Heart right ventricle (tissue), 16 donors: ENCODE results near the gene CCNO. TPM values are rescaled to one million over a fixed set of nuclear protein-coding genes. Genes with fewer than 3 reads are reported as not detected.

Source experiments
- ATAC-seq, 8 donors: fragments of 200-7000 bp; cut with Tn5 transposase; one replicate each; pipeline ENCODE4 v1.9.1; 2020; ENCODE audit warnings: mild to moderate bottlenecking in 8 of 8, moderate library complexity in 8 of 8, moderate number of reproducible peaks in 1 of 8
- DNase-seq, 2 donors: peaks; one replicate each; pipeline ENCODE4 v3.0.0-alpha.2; 2020
- H3K27ac ChIP-seq, 10 donors: fragments of 200-600 bp; sonication (generic) in 2 of 10; one replicate each; pipeline versions ENCODE4 v1.5.0 to v1.8.0; 2020 to 2022; ENCODE audit warnings: mild to moderate bottlenecking in 3 of 10
- H3K27me3 ChIP-seq, 7 donors: fragments of 200-600 bp; one replicate each; pipeline ENCODE4 v1.8.0; 2021 to 2022; ENCODE audit warnings: mild to moderate bottlenecking in 2 of 7
- H3K36me3 ChIP-seq, 9 donors: fragments of 200-600 bp; sonication (generic) in 1 of 9; one replicate each; pipeline versions ENCODE4 v1.5.0 to v1.8.0; 2020 to 2022; ENCODE audit warnings: mild to moderate bottlenecking in 2 of 9
- H3K4me1 ChIP-seq, 9 donors: fragments of 200-600 bp; sonication (generic) in 1 of 9; one replicate each; pipeline versions ENCODE4 v1.5.0 to v1.8.0; 2020 to 2022; ENCODE audit warnings: mild to moderate bottlenecking in 4 of 9
- H3K4me3 ChIP-seq, 10 donors: fragments of 200-600 bp; sonication (generic) in 2 of 10; one replicate each; pipeline versions ENCODE4 v1.5.0 to v1.8.0; 2020 to 2022; ENCODE audit warnings: mild to moderate bottlenecking in 7 of 10, moderate library complexity in 2 of 10
- H3K9me3 ChIP-seq, 11 donors: fragments of 200-600 bp in 10 of 11; sonication (generic) in 2 of 11; one replicate each; pipeline versions ENCODE4 v1.5.0 to v1.8.0; 2013 to 2022; ENCODE audit warnings: mild to moderate bottlenecking in 2 of 11, control low read depth in 1 of 11, moderate library complexity in 1 of 11
- WGBS, 2 donors: extraction: QIAGEN DNeasy Blood & Tissue Kit; methylation state at CpG; one replicate each; pipeline ENCODE4 v1.1.7; 2013; ENCODE audit warnings: inconsistent platforms in 1 of 2; 5-methylcytosine and 5-hydroxymethylcytosine counted together
- intact Hi-C, 10 donors: fragments of 100-400 bp; cut with DNase I; formaldehyde crosslinking; loops; one replicate each; pipeline versions ENCODE4 v1.11.1 to v1.14.2; 2022
- polyA plus RNA-seq, 2 donors: library from polyadenylated mRNA; stranded (reverse); fragments of 200-250 nt; gene quantifications; one replicate each; pipeline ENCODE4 v1.2.3, GENCODE V29; 2013
- total RNA-seq, 10 donors: library from RNA; stranded (reverse); fragmentation: NEBNext Ultra II Directional in 3 of 10; extraction: Animal tissue kit (Norgen Biotek cat#: 25700) in 3 of 10; gene quantifications; one replicate each; pipeline versions ENCODE4 v1.2.1 to v1.2.4, GENCODE V29; 2021 to 2023
- TF ChIP-seq, protein P1 (sequence below), 9 donors: fragments of 200-600 bp; sonication (generic) in 2 of 9; IDR thresholded peaks; one replicate each; pipeline versions ENCODE4 v1.5.0 to v1.8.0; 2021 to 2022; ENCODE audit warnings: antibody characterized with exemption in 9 of 9, mild to moderate bottlenecking in 5 of 9, moderate library complexity in 1 of 9
- donor health status: Arrhythmogenic right ventricular cardiomyopathy.
- donor health status: ischemic (EF 13 %, LVEDD 7.1; RV severe dilation, severe dysfunction).
- donor health status: healthy with polysubstance abuse.
- donor health status: DM: no; HTN: yes; CAD: no.
- donor health status: DM: no; HTN: no; CAD: no.
- donor health status: ischemic (EF 25% LVEDD 6.9; RV normal size, moderate dysfunction).
- donor health status: ischemic (EF 25% LVEDD 5.7; RV mildly dilated, moderate dysfunction).
- donor health status: healthy.
- donor health status: DM: yes; HTN: yes; CAD: no.
- donor health status: Ischemic cardiomyopathy.
- donor health status: ischemic (EF 35%, LVEDD 5.7; RV mildly dilated, moderate dysfunction).
- donor health status: nonischemic (EF 11% LVEDD 7.7; RV severe dilation, severe dysfunction).
- donor health status: DM: yes; HTN: yes; CAD: no.
- donor health status: PGD.
- donor health status: ischemic (EF 29% LVEDD 5.4; RV normal size, mild dysfunction).
- donor health status: nonischemic (EF 23%, LVEDD 6.1; RV moderate dilation, normal function).

Gene CCNO
- total and polyA plus RNA-seq, 12 donors = 0.07 to 0.41 (median 0.15) TPM; not detected in 9

DNA sequence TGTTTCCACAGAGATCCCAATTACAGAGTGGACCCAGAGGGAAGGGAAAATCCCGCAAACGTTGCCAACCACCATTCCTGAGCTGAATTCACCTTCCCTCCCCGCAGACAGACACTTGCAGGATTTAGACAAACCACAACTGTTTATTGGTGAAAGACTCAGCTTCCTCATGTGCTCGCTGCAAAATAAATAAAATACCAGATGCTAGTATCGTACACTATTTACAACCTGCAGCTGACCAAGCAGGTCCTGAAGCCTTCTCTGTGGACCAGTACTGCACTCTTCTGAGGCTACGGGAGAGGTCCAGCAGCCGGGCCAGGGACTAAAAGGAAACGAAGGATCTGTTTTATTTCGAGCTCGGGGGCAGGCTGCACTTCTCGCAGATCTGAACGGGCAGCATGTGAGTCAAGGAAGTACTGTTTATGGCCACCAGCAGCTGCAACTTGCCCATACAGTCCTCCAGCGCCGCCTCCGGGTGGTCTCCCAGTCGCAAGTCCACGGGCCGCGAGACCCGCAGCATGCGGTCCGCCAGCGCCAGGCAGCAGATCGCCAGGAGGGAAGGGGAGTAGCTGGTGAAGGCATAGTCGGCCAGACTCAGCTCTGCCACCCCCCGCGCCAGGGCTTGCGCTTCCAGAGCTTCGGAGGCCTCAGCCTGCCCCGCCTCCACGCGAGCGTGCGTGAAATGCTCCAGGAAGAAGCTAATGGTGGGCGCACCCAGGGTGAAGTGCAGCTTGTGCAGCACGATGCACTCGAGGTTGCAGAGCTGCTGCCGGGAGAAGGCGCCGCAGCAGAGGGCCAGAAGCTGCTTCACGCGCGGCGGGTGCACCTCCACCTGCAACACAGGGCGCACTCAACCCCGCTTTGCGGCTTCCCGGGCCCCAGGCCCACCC lies 2.1 kb downstream of the CCNO start:
- DNase-seq = no peak
- Histone ChIP-seq H3K27ac (no peak overlapping the region), H3K4me1 (peaks cover 6 to 59% (median 55%) of the 10 kb centered on the region in 9 donors), H3K4me3 (peak overlapping the region in 9 of 10 donors; percentile 4 to 71 (median 31)), H3K27me3 (peaks cover 40 to 100% (median 97%) of the 10 kb centered on the region in 7 donors), H3K9me3 (no peaks in the 10 kb centered on the region), H3K36me3 (no peaks in the 10 kb centered on the region)
- TF ChIP-seq, protein P1, sequence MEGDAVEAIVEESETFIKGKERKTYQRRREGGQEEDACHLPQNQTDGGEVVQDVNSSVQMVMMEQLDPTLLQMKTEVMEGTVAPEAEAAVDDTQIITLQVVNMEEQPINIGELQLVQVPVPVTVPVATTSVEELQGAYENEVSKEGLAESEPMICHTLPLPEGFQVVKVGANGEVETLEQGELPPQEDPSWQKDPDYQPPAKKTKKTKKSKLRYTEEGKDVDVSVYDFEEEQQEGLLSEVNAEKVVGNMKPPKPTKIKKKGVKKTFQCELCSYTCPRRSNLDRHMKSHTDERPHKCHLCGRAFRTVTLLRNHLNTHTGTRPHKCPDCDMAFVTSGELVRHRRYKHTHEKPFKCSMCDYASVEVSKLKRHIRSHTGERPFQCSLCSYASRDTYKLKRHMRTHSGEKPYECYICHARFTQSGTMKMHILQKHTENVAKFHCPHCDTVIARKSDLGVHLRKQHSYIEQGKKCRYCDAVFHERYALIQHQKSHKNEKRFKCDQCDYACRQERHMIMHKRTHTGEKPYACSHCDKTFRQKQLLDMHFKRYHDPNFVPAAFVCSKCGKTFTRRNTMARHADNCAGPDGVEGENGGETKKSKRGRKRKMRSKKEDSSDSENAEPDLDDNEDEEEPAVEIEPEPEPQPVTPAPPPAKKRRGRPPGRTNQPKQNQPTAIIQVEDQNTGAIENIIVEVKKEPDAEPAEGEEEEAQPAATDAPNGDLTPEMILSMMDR (IDR thresholded peaks at IDR 0.05) = peak in 1 of 9 donors; percentile 5
- ATAC-seq = peak in 1 of 8 donors; percentile 15
- intact Hi-C loops = loop anchor here in 4 of 10 donors (5.0 kb wide), 2 partner anchors 54 to 59 kb away; partner anchors contain the start of gene CDC20B (in 1 of the 4)
- 3% methylated on average over 48 of the region's 48 CpGs for WGBS, 2 donors

DNA sequence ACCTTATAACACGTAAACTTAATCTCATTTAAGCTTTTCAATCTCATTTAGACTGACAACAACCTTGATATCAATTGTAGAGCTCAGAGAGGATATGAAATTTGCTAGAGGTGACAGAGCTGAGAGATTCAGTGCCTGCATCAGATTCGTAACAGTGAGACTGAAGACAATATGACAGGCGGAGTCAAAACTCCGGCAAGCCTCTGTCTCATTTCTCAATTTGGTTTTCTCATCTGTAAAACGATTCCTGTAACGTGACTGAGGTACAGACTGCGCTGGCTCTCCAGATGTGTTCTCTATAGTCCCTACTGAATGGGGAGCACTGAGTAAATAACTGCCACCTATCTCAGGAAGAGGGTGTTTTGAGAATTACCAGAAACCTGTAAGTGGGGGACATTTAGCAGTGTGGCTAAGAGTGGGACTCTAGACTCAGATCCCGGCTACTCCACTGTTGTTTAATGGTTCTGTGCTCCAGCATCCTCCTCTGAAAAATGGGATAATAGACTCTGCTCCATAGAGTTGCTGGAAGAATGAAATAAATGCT lies 3.2 kb downstream of the CCNO start:
- WGBS, 2 donors = 29 to 32% methylated on average over 8 of the region's 8 CpGs
- Histone ChIP-seq H3K36me3 (no peaks in the 10 kb centered on the region), H3K27me3 (peaks cover 49 to 100% (median 100%) of the 10 kb centered on the region in 7 donors), H3K9me3 (no peaks in the 10 kb centered on the region), H3K4me3 (no peak overlapping the region), H3K27ac (no peak overlapping the region), H3K4me1 (peaks cover 6 to 61% (median 55%) of the 10 kb centered on the region in 9 donors)
- intact Hi-C loops = loop anchor here in 4 of 10 donors (5.0 kb wide), 2 partner anchors 53 to 58 kb away; partner anchors contain the start of gene CDC20B (in 1 of the 4)
- ATAC-seq (no peak), DNase-seq (no peak)
- TF ChIP-seq, protein P1 (IDR thresholded peaks at IDR 0.05) = no peak

DNA sequence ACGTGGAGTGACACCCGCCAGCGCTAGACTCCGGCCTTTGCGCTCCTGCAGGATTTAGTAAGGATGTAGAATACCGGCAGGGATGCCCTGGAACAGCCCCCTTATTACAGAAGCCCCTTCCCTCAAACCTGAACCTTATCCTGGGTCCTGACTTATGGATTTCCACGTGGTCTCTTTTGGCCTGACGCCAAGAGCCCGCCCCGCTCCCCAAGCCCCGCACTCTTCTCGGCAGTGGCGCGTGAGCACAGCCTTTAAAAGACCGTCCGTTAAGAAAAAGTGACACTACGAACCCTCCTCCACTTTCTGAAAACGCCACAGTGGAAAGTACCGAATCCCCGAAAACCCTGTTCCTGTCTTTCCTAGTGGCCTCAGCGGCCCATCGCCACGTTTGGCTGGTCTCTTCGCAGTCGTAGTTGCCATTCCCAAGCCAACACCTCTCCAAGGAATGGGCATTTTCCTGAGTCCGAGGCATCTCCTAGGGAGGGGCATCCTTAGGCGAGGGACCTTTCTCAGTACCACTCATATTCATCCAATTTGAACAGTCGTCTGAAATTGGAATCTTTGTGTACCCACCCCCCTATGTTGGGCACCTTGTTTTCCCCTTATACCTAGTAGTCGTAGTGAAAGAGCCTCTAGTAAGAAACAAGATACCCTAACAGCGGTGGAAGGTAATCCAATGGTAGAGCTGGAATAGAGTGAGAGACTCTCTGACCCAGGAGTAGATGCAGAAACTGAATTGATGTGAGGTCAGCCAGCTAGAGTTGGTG lies 5.6 kb downstream of the CCNO start:
- H3K27ac ChIP-seq = no peak overlapping the region
- no peak for DNase-seq
- intact Hi-C loops = loop anchor here in 3 of 10 donors (5.0 to 10.0 kb wide), 3 partner anchors 51 to 56 kb away; partner anchors contain the start of gene CDC20B (in 2 of the 3)
- peak overlapping the region; percentile 17 to 48 (median 40) for H3K4me3 ChIP-seq
- H3K27me3 ChIP-seq = peaks cover 62 to 100% (median 100%) of the 10 kb centered on the region in 7 donors
- H3K9me3 ChIP-seq = no peaks in the 10 kb centered on the region
- no peak for ATAC-seq
- H3K4me1 ChIP-seq = peaks cover under 1 to 50% (median 37%) of the 10 kb centered on the region in 9 donors
- WGBS, 2 donors = 5 to 6% methylated on average over 30 of the region's 30 CpGs
- TF ChIP-seq, protein P1 (IDR thresholded peaks at IDR 0.05) = no peak
- no peaks in the 10 kb centered on the region for H3K36me3 ChIP-seq
